ENCODE data around the gene CRLF1.

CRLF1 gene

GRCh38 chr19:18551631-18552030 is 55.0 kb downstream of the CRLF1 start:
- H3K4me3 Mint-ChIP-seq: no peak overlapping the region
- H3K27ac Mint-ChIP-seq: no peak overlapping the region
- peaks cover 15% of the 10 kb centered on the region for H3K27me3 Mint-ChIP-seq (ENCODE audit: low read depth, poor library complexity)
- no peaks in the 10 kb centered on the region for H3K9me3 Mint-ChIP-seq
- no peak for DNase-seq
- H3K36me3 Mint-ChIP-seq (ENCODE audit: low read depth): no peaks in the 10 kb centered on the region
- peaks cover 4% of the 10 kb centered on the region for H3K4me1 Mint-ChIP-seq
- TF ChIP-seq CTCF (IDR thresholded peaks at IDR 0.05): no peak

- H3K36me3 Mint-ChIP-seq (ENCODE audit: low read depth): peaks cover 26% of the 10 kb centered on the region
- DNase-seq: no peak
These were observed 62.7 kb downstream of the CRLF1 start for GRCh38 chr19:18543814-18544475.

More at GRCh38 chr19:18543814-18544475, 62.7 kb downstream of the CRLF1 start:
- Mint-ChIP-seq H3K27me3 (ENCODE audit: low read depth, poor library complexity) (peaks cover 12% of the 10 kb centered on the region), H3K4me1 (peaks cover 21% of the 10 kb centered on the region), H3K9me3 (no peaks in the 10 kb centered on the region), H3K4me3 (peak overlapping the region; percentile 83), H3K27ac (no peak overlapping the region)
- no peak for TF ChIP-seq CTCF (IDR thresholded peaks at IDR 0.05)
